T-helper 1 cell (primary cell): ENCODE measurements around the gene GRIN2A.

Experiments
- DNase-seq, 5 donors: peaks; one replicate each; pipeline ENCODE4 v3.0.0-alpha.2; 2012 to 2020

The GRIN2A gene

GRCh38 chr16:9736547-9736946 lies 445.7 kb downstream of the GRIN2A start:
- DNase-seq, result no peak

DNA sequence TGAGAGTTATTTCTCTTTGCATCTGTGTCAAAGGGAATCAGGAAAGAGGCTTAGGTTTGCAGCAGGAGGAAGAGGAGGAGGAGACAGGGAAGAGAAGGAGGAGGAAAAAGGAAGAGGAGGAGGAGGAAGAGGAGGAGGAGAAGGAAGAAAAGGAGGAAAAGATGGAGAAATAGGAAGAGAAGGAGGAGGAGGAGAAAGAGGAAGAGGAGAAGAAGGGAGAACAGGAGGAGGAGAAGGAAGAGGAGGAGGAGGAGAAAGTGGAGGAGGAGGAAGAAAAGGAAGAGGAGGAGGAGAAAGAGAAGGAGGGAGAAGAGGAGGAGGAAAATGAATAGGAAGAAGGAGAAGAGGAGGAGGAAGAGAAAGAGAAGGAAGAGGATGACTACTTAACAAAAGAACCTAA lies 459.1 kb downstream of the GRIN2A start:
- no peak for DNase-seq

- DNase-seq, result no peak
Measured at GRCh38 chr16:9713907-9714306, 468.3 kb downstream of the GRIN2A start.

GRCh38 chr16:9713156-9713555 lies 469.1 kb downstream of the GRIN2A start:
- DNase-seq, result no peak

DNA sequence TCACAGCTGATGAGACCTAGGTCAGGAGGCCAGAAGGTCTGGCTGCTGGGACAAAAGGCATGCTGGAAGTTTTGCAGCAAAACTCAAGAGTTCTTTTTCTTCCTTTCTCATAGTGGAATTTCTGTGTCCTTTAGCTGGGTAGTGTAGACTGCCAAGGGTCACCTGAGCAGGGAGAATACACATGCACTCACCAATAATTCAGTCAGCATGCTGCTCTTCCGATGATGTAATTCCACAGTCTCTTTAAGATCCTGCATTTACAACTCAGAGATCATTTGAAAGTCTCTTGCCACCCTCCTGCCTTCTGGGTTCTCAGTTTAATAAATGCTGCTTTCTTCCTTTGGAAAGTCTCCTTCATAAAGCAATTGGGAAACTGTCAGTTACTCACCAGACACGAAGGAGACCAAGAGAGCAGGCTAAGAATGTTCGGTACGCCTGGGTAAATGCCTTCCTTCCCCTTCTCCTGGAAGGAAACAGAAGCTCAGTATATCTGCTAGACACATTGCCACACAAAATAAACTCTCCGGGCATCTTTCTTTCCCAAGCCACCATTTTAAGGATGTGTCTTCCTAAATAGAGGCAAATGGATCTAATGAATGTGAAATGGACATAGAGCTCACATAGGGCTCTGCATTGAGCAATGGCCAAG lies 473.1 kb downstream of the GRIN2A start:
- no peak for DNase-seq

- no peak for DNase-seq
Measured at GRCh38 chr16:9706217-9706836, 475.9 kb downstream of the GRIN2A start.

GRCh38 chr16:9703731-9704130 lies 478.5 kb downstream of the GRIN2A start:
- no peak for DNase-seq
